ENCODE measurements around the gene SORCS2.

DNA sequence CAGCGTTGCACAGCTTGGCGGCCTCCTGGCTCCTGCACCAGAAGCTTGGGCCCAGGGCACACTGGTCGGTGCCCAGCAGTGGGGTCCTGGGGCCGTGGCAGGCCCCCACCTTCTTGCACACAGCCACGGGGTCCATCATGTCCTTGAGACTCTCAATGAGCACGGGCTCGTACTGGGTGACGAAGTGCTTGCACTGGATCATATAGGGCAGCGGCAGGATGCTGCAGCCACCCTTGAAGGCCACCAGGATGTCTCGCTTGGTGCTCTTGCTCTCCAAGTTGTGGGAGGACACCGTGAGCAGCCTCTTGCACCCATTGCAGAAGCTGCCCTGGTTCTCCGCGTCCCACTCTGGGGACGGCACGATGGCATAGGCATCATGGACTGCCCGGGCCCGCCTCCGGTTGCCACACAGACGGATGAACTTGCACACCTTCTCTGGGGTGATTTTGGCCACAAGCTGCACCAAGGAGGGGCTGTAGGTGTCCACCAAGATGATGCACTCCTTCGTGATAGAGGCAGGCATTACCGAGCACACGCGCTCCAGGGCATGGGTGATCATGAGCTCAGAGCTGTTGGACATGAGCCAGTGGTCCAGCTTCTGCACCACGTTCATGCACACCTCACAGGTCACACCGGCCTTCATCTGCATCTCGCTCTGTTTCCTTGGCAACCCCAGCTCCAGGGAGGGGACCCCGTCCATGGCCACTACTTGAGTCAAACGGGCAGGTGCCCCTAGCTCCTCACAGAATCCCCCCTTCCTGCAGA is 241.2 kb downstream of the SORCS2 start:
- TF ChIP-seq MAFK (IDR thresholded peaks at IDR 0.05; ENCODE audit: low read depth, low read length) = no peak
- TF ChIP-seq CHD2 (IDR thresholded peaks at IDR 0.05; ENCODE audit: low read length) = no peak
- no peak for TF ChIP-seq JUN (IDR thresholded peaks at IDR 0.05; ENCODE audit: low read depth, low read length)
- no peak for TF ChIP-seq POLR2A (IDR thresholded peaks at IDR 0.05; ENCODE audit: control extremely low read depth in 1 of 2, low read depth in 2 of 2, low read length in 2 of 2)
- TF ChIP-seq CEBPB (IDR thresholded peaks at IDR 0.05; ENCODE audit: low read depth, low read length) = no peak
- TF ChIP-seq POLR2AphosphoS5 (IDR thresholded peaks at IDR 0.05; ENCODE audit: low read depth, low read length) = no peak
